ENCODE measurements around the gene SLIT3. TPM values are rescaled to one million over a fixed set of nuclear protein-coding genes. Genes with fewer than 3 reads are reported as not detected.

Gene SLIT3
- total and polyA plus RNA-seq, 9 of the 15 experiments (the other 6 are each of a cell fraction or from before 2014, with no cell fraction given): 0.01 to 0.04 TPM; not detected in 7

DNA sequence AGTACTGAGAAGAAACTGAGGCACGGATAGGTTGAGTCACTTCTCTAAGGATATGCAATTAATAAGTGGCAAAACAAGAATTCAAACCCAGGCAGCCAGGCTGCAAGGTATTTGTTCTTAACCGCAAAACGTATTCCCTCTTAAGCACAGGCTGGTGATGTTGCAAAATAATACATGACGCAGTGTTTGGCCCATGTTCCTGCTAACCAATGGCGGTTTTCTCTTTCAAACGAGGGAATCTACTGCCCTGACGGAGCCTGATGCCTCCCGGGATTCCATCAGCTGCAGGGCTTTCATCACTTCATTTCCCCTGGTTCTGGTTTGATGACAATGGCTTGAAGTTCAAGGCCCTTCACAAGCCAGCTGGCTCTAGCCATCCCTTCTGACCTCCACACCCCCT is 154.8 kb downstream of the SLIT3 start:
- WGBS (ENCODE audit: insufficient coverage, low coverage, missing lambda C conversion rate): 1% methylated on average over 8 of the region's 8 CpGs
- ChIA-PET CTCF (ENCODE audit: low intra/inter-chr PET ratio) (no interaction called here), POLR2A (no interaction called here)
- H3K27ac ChIP-seq (ENCODE audit: extremely low read depth, low read depth, low read length): no peak overlapping the region
- no peaks in the 10 kb centered on the region for H3K4me1 ChIP-seq (replicated peaks in 1 of 2; ENCODE audit: control insufficient read depth in 2 of 2, insufficient read depth in 2 of 2, low read length in 2 of 2)
- ATAC-seq (no peak), FAIRE-seq (no peak), DNase-seq (ENCODE audit: extremely low read depth in 1 of 4, low spot score in 3 of 4) (no peak)
- H3K4me3 ChIP-seq: no peak overlapping the region
- H3K9me3 ChIP-seq (replicated peaks; ENCODE audit: control insufficient read depth, insufficient read depth, low read depth, low read length): no peaks in the 10 kb centered on the region
- no peaks in the 10 kb centered on the region for H3K79me2 ChIP-seq (ENCODE audit: control insufficient read depth, insufficient read depth, low read length)
- no peaks in the 10 kb centered on the region for H3K9me1 ChIP-seq (ENCODE audit: control insufficient read depth, insufficient read depth, low read length)
- no peaks in the 10 kb centered on the region for H3K36me3 ChIP-seq (ENCODE audit: control insufficient read depth, insufficient read depth, low read length)
- peaks cover 4 to 15% of the 10 kb centered on the region in 2 experiments; a peak in 4 of 5 replicates for H3K27me3 ChIP-seq (ENCODE audit: control insufficient read depth in 2 of 2, insufficient read depth in 2 of 2, low read length in 2 of 2)
- H4K20me1 ChIP-seq (replicated peaks; ENCODE audit: control insufficient read depth, insufficient read depth, low read length): no peaks in the 10 kb centered on the region
- H2AFZ ChIP-seq (ENCODE audit: low read depth, low read length): no peak overlapping the region
- no peak overlapping the region for H3K9ac ChIP-seq (ENCODE audit: insufficient read depth in 1 of 2, low read depth in 2 of 2, low read length in 2 of 2)
- in situ Hi-C loops (cut with MboI): no loop called here
- intact Hi-C loops (cut with micrococcal nuclease): loop anchor here (5.0 kb wide), 1 partner anchor 159 kb away; no protein-coding TSS in a partner anchor
- BruUV-seq (replicated peaks): no TSS peak
- H3K4me2 ChIP-seq (ENCODE audit: insufficient read depth, low read length): no peak overlapping the region
- TF ChIP-seq RBM15 (IDR thresholded peaks at IDR 0.05; ENCODE audit: insufficient read depth, low read length) (no peak), BRD4 (IDR thresholded peaks at IDR 0.05) (no peak), EWSR1 (IDR thresholded peaks at IDR 0.05; ENCODE audit: borderline replicate concordance, low read depth, partially characterized antibody) (no peak), SRSF1 (IDR thresholded peaks at IDR 0.05; ENCODE audit: low read depth, low read length) (no peak), ESRRB (CRISPR knock-in tag; IDR thresholded peaks at IDR 0.05; ENCODE audit: borderline replicate concordance) (no peak), ZBTB1 (CRISPR knock-in tag; IDR thresholded peaks at IDR 0.05; ENCODE audit: borderline replicate concordance, low read depth) (no peak), ZNF785 (CRISPR knock-in tag; IDR thresholded peaks at IDR 0.05) (no peak), ZKSCAN1 (IDR thresholded peaks at IDR 0.05; ENCODE audit: low read depth, low read length) (no peak), ZNF121 (CRISPR knock-in tag; conservative IDR thresholded peaks at IDR 0.05) (no peak), SNIP1 (IDR thresholded peaks at IDR 0.05; ENCODE audit: low read depth) (no peak)
- TF ChIP-seq, protein P1, sequence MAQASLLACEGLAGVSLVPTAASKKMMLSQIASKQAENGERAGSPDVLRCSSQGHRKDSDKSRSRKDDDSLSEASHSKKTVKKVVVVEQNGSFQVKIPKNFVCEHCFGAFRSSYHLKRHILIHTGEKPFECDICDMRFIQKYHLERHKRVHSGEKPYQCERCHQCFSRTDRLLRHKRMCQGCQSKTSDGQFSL (CRISPR knock-in tag; IDR thresholded peaks at IDR 0.05): no peak
- TF ChIP-seq, protein P1 (tag; IDR thresholded peaks at IDR 0.05): no peak
- TF ChIP-seq, protein P2, sequence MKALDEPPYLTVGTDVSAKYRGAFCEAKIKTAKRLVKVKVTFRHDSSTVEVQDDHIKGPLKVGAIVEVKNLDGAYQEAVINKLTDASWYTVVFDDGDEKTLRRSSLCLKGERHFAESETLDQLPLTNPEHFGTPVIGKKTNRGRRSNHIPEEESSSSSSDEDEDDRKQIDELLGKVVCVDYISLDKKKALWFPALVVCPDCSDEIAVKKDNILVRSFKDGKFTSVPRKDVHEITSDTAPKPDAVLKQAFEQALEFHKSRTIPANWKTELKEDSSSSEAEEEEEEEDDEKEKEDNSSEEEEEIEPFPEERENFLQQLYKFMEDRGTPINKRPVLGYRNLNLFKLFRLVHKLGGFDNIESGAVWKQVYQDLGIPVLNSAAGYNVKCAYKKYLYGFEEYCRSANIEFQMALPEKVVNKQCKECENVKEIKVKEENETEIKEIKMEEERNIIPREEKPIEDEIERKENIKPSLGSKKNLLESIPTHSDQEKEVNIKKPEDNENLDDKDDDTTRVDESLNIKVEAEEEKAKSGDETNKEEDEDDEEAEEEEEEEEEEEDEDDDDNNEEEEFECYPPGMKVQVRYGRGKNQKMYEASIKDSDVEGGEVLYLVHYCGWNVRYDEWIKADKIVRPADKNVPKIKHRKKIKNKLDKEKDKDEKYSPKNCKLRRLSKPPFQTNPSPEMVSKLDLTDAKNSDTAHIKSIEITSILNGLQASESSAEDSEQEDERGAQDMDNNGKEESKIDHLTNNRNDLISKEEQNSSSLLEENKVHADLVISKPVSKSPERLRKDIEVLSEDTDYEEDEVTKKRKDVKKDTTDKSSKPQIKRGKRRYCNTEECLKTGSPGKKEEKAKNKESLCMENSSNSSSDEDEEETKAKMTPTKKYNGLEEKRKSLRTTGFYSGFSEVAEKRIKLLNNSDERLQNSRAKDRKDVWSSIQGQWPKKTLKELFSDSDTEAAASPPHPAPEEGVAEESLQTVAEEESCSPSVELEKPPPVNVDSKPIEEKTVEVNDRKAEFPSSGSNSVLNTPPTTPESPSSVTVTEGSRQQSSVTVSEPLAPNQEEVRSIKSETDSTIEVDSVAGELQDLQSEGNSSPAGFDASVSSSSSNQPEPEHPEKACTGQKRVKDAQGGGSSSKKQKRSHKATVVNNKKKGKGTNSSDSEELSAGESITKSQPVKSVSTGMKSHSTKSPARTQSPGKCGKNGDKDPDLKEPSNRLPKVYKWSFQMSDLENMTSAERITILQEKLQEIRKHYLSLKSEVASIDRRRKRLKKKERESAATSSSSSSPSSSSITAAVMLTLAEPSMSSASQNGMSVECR (CRISPR knock-in tag; IDR thresholded peaks at IDR 0.05): no peak
- TF ChIP-seq, protein P3, sequence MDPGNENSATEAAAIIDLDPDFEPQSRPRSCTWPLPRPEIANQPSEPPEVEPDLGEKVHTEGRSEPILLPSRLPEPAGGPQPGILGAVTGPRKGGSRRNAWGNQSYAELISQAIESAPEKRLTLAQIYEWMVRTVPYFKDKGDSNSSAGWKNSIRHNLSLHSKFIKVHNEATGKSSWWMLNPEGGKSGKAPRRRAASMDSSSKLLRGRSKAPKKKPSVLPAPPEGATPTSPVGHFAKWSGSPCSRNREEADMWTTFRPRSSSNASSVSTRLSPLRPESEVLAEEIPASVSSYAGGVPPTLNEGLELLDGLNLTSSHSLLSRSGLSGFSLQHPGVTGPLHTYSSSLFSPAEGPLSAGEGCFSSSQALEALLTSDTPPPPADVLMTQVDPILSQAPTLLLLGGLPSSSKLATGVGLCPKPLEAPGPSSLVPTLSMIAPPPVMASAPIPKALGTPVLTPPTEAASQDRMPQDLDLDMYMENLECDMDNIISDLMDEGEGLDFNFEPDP (CRISPR knock-in tag; IDR thresholded peaks at IDR 0.05): no peak
